GM19240 (cell line): ENCODE measurements around the gene CD8B2.
"Not testable (repeated sequence)": the region's sequence is repeated elsewhere in the genome, so short reads cannot be mapped to it uniquely, and the experiment has no call there.

Source experiments
- DNase-seq: peaks from one replicate; pipeline ENCODE4 v3.0.0; 2011; ENCODE audit warnings: low spot score; ENCODE audit not compliant: insufficient read length

Gene CD8B2

GRCh38 chr2:106551417-106552130, 64.4 kb downstream of the CD8B2 start:
- DNase-seq = no peak

- no peak for DNase-seq
Observed at GRCh38 chr2:106552921-106553320, 65.8 kb downstream of the CD8B2 start.

- no peak for DNase-seq
Observed at GRCh38 chr2:106553321-106553720, 66.2 kb downstream of the CD8B2 start.

- DNase-seq = no peak
Observed at GRCh38 chr2:106554411-106554810, 67.2 kb downstream of the CD8B2 start.

GRCh38 chr2:106555053-106555452, 67.9 kb downstream of the CD8B2 start:
- DNase-seq = no peak

- DNase-seq = not testable (repeated sequence)
Observed at GRCh38 chr2:106559786-106560185, 72.6 kb downstream of the CD8B2 start.

- no peak for DNase-seq
Observed at GRCh38 chr2:106560773-106561172, 73.6 kb downstream of the CD8B2 start.

GRCh38 chr2:106561356-106561755, 74.2 kb downstream of the CD8B2 start:
- DNase-seq = no peak

- no peak for DNase-seq
Observed at GRCh38 chr2:106561803-106562202, 74.6 kb downstream of the CD8B2 start.

- no peak for DNase-seq
Observed at GRCh38 chr2:106562268-106563186, 75.4 kb downstream of the CD8B2 start.

GRCh38 chr2:106563195-106563594, 76.0 kb downstream of the CD8B2 start:
- DNase-seq = no peak

GRCh38 chr2:106565599-106565998, 78.4 kb downstream of the CD8B2 start:
- no peak for DNase-seq

GRCh38 chr2:106566050-106566449, 78.9 kb downstream of the CD8B2 start:
- no peak for DNase-seq

GRCh38 chr2:106566484-106566883, 79.3 kb downstream of the CD8B2 start:
- not testable (repeated sequence) for DNase-seq

GRCh38 chr2:106570316-106570715, 83.2 kb downstream of the CD8B2 start:
- no peak for DNase-seq
